HG03159 (cell line): Measurements from ENCODE around the gene POLR2A.
"Not testable (repeated sequence)": the region's sequence is repeated elsewhere in the genome, so short reads cannot be mapped to it uniquely, and the experiment has no call there.

ENCODE experiments used
- ATAC-seq: cut with Tn5 transposase; IDR thresholded peaks from one replicate; pipeline ENCODE4 v1.9.1; 2021; ENCODE audit warnings: mild to moderate bottlenecking, moderate library complexity; ENCODE audit not compliant: unreplicated experiment

Gene POLR2A

GRCh38 chr17:7460850-7461660 lies 23.1 kb upstream of the POLR2A start:
- no peak for ATAC-seq

- no peak for ATAC-seq
These were observed 21.4 kb upstream of the POLR2A start for GRCh38 chr17:7462474-7463371.

DNA sequence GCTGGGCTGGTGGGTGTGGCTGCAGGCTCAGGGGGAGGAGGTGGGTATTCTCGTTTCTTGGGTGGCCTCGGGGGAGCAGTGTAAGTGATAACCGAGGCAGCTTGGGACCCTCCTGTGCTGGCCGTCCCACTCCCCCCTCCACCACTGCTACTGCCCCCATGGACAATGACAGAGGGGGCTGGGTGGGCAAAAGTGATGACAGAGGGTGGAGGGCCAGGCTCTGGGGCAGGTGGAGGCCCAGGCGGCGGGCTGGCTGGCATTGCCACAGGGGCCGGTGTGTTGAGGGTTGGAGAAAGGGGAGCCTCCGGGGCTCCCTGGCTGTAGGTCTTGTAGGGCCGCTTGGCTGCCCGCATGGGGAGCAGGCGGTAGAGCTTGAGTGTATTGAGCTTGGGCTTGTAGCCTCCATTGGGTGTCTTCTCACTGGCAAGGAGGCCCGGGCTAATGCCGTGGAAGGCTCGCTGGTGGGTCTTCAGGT lies 20.8 kb upstream of the POLR2A start:
- ATAC-seq, result no peak

DNA sequence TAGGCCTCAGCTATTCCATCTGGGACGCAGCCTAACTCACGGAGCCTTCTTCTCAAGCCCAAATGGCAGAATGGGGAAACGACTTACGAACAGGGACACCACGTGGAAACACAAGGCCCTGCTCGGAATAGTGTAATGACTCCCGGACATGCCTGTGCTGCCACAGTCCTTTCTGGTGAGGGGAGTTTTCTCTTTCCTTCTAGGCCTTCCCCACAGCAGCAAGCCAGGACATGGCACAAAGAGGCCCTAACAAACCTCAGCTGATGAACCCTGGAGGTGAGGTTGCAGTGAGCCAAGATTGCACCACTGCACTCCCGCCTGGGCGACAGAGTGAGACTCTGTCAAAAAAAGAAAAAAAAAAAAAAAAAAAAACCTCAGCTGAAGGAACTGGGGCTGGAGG lies 20.1 kb upstream of the POLR2A start:
- no peak for ATAC-seq

GRCh38 chr17:7465597-7466275 lies 18.4 kb upstream of the POLR2A start:
- ATAC-seq, result no peak

GRCh38 chr17:7466318-7466638 lies 17.9 kb upstream of the POLR2A start:
- ATAC-seq, result no peak

DNA sequence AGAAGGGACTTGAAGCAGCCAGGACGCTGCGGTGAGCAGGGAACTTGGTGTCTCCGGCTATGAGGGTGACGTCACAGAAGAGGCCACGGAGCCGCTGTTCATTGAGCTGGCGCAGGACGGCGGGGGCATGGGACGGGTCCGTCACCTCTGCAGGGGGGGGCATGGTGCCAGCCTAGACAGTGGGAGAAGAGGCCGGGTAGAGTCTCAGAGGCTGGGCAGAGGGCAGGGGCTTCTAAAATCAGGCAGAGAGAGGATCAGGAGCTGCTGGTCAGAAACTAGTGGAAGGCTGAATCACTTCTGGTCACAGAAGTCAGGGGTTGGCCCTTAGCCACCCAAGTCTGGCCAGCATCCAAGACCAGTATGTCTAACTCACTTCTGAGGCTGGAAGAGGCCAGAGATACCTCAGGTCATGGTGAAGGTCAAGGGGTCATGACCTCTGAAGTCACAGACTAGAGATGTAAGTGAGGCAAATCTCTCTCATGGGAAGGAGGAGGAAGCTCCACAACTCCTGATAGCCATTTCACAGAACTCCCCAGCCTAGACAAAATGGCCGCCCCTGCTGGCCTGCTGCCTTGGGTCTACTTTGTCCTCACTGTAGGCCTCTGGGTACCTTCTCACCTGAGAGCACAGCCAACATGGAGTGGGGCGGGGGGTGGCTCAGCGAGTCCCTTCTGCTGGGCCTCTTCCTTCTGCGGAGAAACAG lies 17.4 kb upstream of the POLR2A start:
- no peak for ATAC-seq

GRCh38 chr17:7467498-7467897 lies 16.7 kb upstream of the POLR2A start:
- ATAC-seq, result no peak

DNA sequence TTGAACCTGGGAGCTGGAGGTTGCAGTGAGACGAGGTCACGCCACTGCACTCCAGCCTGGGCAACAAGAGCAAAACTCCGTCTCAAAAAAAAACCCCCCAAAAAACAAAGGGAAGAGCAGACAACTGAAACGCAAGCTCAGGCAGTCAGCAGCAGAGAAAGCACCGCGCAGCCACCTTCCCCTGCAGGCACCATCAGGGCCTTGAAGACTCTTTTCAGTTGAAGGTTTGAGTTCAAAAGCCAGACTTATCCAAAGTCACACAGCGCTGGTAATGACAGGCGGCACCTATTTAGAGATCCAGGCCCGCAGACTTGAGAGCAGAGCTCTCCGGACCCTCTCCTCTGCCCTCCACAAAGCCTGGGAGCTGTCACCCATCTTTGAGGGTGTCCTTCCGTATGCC lies 15.9 kb upstream of the POLR2A start:
- ATAC-seq, result no peak

- ATAC-seq, result no peak
These were observed 15.3 kb upstream of the POLR2A start for GRCh38 chr17:7468804-7469389.

DNA sequence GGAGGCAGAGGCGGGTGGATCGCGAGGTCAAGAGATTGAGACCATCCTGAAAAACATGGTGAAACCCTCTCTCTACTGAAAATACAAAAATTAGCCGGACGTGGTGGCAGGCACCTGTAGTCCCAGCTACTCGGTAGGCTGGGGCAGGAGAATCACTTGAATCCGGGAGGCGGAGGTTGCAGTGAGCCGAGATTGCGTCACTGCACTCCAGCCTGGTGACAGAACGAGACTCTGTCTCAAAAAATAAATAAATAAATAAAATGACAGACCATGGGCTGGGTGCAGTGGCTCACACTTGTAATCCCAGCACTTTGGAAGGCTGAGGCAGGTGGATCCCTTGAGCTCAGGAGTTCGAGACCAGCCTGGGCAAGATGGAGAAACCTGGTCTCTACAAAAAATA lies 14.3 kb upstream of the POLR2A start:
- ATAC-seq, result not testable (repeated sequence)

GRCh38 chr17:7470457-7470973 lies 13.7 kb upstream of the POLR2A start:
- not testable (repeated sequence) for ATAC-seq

DNA sequence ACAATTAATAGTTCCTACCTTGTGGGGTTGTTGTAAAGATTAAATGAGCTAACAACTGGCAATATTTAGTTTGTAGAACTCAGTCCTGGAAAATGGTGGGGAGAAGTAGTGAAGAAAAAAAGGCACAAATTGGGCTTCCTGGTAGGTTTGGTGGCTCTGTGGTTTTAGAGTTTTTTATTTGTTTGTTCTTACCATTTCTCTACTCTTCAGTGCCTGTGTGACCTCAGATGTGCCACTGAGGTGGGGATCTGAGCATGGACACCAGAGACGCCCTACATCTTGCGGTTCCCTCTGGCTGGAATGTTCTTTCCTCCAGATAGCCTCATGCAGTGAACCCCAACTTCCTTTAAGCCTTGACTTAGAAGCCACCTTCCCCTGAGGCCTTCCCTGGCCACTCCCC lies 12.4 kb upstream of the POLR2A start:
- ATAC-seq, result no peak

GRCh38 chr17:7474767-7475166 lies 9.4 kb upstream of the POLR2A start:
- ATAC-seq, result not testable (repeated sequence)

GRCh38 chr17:7475764-7476422 lies 8.3 kb upstream of the POLR2A start:
- no peak for ATAC-seq

- no peak for ATAC-seq
These were observed 7.7 kb upstream of the POLR2A start for GRCh38 chr17:7476494-7476893.

DNA sequence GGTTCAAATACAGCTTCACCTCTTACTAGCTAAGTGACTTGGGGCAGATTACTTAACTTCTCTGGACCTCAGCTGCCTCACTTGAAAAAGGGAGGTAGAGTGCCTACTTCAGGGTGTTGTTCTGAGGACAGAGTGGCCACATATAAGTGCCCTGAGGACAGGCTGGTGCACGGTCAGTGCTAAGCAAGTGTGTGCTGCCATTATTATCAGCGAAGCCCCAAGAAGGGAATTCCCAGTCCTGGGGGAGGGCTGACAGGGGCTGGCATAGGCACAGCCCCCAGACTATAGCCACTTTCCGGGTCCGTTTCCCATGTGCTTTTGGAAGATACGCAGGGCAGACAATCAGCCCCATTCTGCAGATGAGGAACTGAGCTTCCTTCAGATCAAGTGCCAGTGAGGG lies 7.2 kb upstream of the POLR2A start:
- no peak for ATAC-seq

DNA sequence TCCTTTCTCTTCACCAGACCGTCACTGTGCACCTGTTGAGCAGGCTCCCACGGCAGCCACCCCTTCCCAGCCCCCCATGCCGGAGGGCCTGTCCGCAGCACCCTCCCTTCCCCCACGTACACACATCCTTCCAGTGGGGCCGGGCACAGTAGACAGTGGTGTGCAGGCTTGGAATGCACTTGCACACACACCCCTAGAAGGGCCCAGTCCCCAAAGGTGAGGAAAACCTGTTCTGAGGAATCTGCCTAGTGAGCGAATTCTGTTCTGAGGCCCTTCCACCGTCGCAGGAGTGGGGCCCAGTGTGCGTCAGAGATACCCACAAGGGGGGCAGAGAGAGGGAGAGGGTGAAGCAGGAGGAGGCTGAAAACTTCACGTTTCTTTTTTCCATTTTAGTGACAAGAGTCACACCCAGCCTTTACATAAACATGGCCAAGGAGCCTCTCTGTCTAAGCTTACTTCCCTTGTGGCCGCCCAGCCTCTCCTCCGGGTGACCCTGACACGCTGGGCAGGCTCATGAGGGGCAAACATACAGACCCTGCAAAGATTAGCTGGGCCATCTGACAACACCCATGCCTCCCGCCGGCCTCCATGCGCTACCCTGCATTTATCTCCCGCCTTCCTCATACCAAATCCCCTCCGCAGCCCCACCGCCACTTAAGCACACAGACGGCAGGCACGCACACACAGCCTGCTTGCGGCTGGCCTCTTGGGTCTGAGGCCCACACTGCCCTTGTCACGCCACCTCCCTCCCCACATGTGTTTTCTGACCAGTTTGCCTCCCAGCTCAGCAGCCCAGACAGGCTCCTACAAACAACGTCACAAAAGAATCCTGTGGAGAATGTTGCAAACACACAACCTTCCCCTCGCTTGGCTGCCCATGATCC lies 6.5 kb upstream of the POLR2A start:
- no peak for ATAC-seq
